H1 (cell line): ENCODE measurements around the gene SGCD. TPM values are rescaled to one million over a fixed set of nuclear protein-coding genes. Genes with fewer than 3 reads are reported as not detected.

Experiments
- TAF1 ChIP-seq: IDR thresholded peaks from 2 replicates; pipeline ENCODE4 v1.6.1; 2011; ENCODE audit warnings: mild to moderate bottlenecking, low read depth, low read length
- polyA plus RNA-seq, 7 experiments: library from polyadenylated mRNA; depleted of rRNA in 3 of 7; stranded (reverse) in 5 of 7; unstranded in 2 of 7; fragments of >200 nt in 5 of 7; fragments of 200-250 nt in 2 of 7; gene quantifications; 1 replicate in 5 of 7; 2 replicates in 1 of 7; 4 replicates in 1 of 7; pipeline versions ENCODE4 v1.2.1 to v1.2.3, GENCODE V29; 2011 to 2013; ENCODE audit warnings: missing spikeins in 2 of 7, mixed read lengths in 2 of 7
- total RNA-seq: library from RNA; stranded (reverse); fragmentation: NEBNext Ultra II Directional; extraction: Animal tissue kit (Norgen Biotek cat#: 25700); gene quantifications from 2 replicates; pipeline ENCODE4 v1.2.1, GENCODE V29; 2021

The SGCD gene
- total and polyA plus RNA-seq, 2 of the 8 experiments (the other 6 are each of a cell fraction or from before 2014, with no cell fraction given) = 0.04 to 0.08 TPM

- no peak for TF ChIP-seq TAF1
Measured at GRCh38 chr5:156778752-156779151, 451.8 kb downstream of the SGCD start (continued).
